MCF 10A (cell line): ENCODE measurements around the gene LOXL4. TPM values are rescaled to one million over a fixed set of nuclear protein-coding genes. Genes with fewer than 3 reads are reported as not detected.
A peak's percentile ranks its signal among the peaks of the same experiment; 100 is the strongest.

Experiments
- BruUV-seq: library from RNA; stranded (reverse); fragments of 400-500 nt; replicated peaks from 2 replicates; lab custom pipeline; 2021; lab: Mats Ljungman, UMichigan
- CTCF ChIA-PET: fragments of 300-600 bp; sonication (Branson Sonifier 250); formaldehyde crosslinking; extraction: SDS; loops from one replicate; lab custom pipeline; 2021; ENCODE audit warnings: antibody characterized with exemption, inconsistent platforms; lab: Yijun Ruan, JAX
- POLR2A ChIA-PET: fragments of 300-600, 350-650 bp; sonication (Branson Sonifier 250); formaldehyde crosslinking; extraction: SDS; loops from one replicate; lab custom pipeline; 2020; ENCODE audit warnings: antibody characterized with exemption, inconsistent platforms; lab: Yijun Ruan, JAX
- DNase-seq: peaks from one replicate; pipeline ENCODE4 v3.0.0-alpha.2; 2018; ENCODE audit not compliant: unreplicated experiment
- H3K27ac Mint-ChIP-seq: one replicate; pipeline ENCODE4 v1.8.0; 2022; ENCODE audit warnings: mild to moderate bottlenecking, low read depth, mixed read lengths; ENCODE audit not compliant: unreplicated experiment
- H3K27me3 Mint-ChIP-seq: one replicate; pipeline ENCODE4 v1.8.0; 2022; ENCODE audit warnings: mixed read lengths; ENCODE audit not compliant: insufficient read depth, unreplicated experiment
- H3K36me3 Mint-ChIP-seq: one replicate; pipeline ENCODE4 v1.8.0; 2022; ENCODE audit warnings: mild to moderate bottlenecking, moderate library complexity, mixed read lengths; ENCODE audit not compliant: insufficient read depth, unreplicated experiment
- H3K4me1 Mint-ChIP-seq: one replicate; pipeline ENCODE4 v1.8.0; 2022; ENCODE audit warnings: mixed read lengths; ENCODE audit not compliant: insufficient read depth, unreplicated experiment
- H3K4me3 Mint-ChIP-seq: one replicate; pipeline ENCODE4 v1.8.0; 2022; ENCODE audit warnings: mild to moderate bottlenecking, moderate library complexity, mixed read lengths; ENCODE audit not compliant: unreplicated experiment
- H3K9me3 Mint-ChIP-seq: one replicate; pipeline ENCODE4 v1.8.0; 2022; ENCODE audit warnings: mixed read lengths; ENCODE audit not compliant: unreplicated experiment
- CTCF ChIP-seq: fragments of 200-600 bp; IDR thresholded peaks from one replicate; pipeline ENCODE4 v1.8.0; 2022; ENCODE audit warnings: antibody characterized with exemption, mild to moderate bottlenecking; ENCODE audit not compliant: unreplicated experiment
- intact Hi-C: fragments of 100-400 bp; cut with micrococcal nuclease; formaldehyde crosslinking; loops from 2 replicates; pipeline ENCODE4 v1.14.1; 2022
- total RNA-seq: library from RNA; stranded (reverse); gene quantifications from 2 replicates; pipeline ENCODE4 v1.2.3, GENCODE V29; 2022

Gene LOXL4
- total RNA-seq, 1 experiment from 2014 or later: not detected

DNA sequence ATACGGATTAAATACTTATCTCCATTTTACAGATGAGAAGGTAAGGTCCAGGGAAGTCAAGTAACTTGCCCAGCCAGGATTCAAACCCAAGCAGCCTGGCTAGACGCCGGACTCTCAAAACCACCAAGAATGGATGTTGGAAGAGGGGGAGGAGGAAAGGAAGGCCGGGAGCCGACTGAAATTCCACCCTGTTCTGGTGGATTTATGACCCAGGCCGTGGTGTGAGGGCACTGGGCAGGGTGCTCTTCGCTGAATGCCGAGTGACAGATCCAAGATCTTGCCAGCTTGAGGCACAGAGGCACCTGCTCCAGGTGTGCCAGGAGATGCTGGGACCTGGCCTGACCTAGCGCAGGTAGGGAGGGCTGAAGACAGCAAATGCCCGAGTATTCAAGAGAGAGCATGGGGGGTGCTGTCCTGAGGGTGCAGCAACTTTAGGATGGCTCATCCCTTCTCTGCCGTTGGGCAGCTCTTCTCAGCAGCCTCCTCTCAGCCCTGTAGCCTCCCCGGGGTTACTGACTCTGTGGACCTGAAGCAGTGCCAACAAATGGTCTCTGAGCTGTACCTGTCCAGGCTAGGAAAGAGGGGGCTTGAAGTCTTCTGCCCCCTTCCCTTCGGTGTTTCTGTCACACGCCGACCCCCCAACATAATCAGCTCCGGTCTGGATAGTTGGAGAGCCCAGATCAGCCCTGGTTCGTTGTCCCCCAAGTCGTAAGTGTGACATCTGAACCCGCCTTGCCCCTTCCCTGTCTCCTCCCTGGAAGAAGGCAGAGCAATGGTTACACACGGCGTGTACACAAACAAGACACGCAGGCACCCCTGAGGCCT lies 713 bp downstream of the LOXL4 start:
- H3K27ac Mint-ChIP-seq: peak overlapping the region; percentile 39
- POLR2A ChIA-PET: interaction anchor here (0.6 kb wide), 1 partner anchor 28 kb away, joined by 3 read pairs; no protein-coding TSS in a partner anchor
- no peaks in the 10 kb centered on the region for H3K36me3 Mint-ChIP-seq
- peaks cover 23% of the 10 kb centered on the region for H3K4me1 Mint-ChIP-seq
- no peaks in the 10 kb centered on the region for H3K27me3 Mint-ChIP-seq
- no peak for DNase-seq
- no peaks in the 10 kb centered on the region for H3K9me3 Mint-ChIP-seq
- TF ChIP-seq CTCF: no peak
- no peak overlapping the region for H3K4me3 Mint-ChIP-seq
- CTCF ChIA-PET: interaction anchor here (1.4 to 1.6 kb wide), 2 partner anchors 14 to 42 kb away, joined by 4 to 6 read pairs; no protein-coding TSS in a partner anchor
- BruUV-seq: no TSS peak
- intact Hi-C loops: loop anchor here (10.0 kb wide), 1 partner anchor 198 kb away; no protein-coding TSS in a partner anchor

DNA sequence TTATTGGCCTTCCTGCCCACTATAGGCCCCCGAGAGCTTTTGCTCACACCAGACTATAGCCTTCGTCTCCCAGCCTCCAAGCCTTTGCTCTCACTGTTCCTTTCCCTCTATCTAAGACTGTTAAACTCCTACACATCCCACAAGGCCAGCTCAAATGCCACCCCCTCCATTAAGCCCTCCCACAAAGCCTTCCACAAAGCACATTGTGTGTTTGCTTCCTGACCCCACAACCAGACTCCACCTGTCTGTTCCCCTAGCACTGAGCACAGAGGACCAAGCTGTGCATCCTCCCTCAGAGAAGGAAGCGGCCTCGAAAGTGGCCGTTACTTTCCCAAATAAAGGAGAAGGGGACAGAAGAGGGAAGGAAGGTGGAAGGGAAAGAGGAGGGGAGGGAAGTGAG lies 1.3 kb downstream of the LOXL4 start:
- Mint-ChIP-seq H3K4me3 (no peak overlapping the region), H3K27ac (peak overlapping the region; percentile 39)
- no TSS peak for BruUV-seq

DNA sequence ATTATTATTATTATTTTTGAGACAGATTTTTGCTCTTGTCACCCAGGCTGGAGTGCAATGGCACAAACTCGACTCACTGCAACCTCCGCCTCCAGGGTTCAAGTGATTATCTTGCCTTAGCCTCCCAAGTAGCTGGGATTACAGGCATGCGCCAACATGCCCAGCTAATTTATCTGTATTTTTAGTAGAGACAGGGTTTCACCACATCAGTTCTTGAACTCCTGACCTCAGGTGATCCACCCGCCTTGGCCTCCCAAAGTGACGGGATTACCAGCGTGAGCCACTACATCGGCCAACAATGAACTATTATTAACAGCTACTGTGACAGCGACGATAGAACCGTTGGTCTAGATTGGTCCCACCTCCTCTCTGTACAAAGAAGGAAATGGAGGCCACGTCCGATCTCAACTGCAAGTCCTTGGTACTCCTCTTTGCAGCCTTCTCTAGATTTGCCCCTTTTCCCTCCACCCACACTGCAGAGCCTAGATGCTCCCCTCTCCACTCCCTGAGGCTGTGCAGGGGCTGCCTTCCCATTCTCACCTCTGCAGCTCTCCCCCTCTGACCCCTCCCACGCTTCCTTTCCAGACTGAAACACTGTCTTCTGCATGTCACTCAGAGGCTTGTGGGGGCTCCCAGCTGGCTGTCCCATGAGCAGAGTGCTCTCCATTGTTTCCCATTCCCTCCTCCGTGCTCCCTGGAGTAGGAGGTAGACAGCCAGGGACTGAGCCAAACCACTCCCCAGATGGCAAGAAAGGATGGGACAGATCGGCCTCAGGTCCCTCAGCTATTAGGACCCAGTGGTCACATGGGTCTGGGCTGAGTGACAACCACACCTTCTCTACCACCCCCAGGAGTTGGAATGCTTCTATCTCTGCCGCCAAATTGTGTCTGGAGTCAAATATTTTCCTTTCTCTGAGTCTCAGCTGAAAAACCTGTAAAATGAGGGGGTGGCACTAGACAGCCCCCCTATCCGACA lies 2.3 kb downstream of the LOXL4 start:
- H3K27me3 Mint-ChIP-seq: no peaks in the 10 kb centered on the region
- no TSS peak for BruUV-seq
- CTCF ChIA-PET: interaction anchor here (0.6 to 4.4 kb wide), 7 partner anchors 10 to 202 kb away, joined by 3 to 55 read pairs (median 4); no protein-coding TSS in a partner anchor
- no peak overlapping the region for H3K4me3 Mint-ChIP-seq
- intact Hi-C loops: loop anchor here (10.0 kb wide), 1 partner anchor 199 kb away; no protein-coding TSS in a partner anchor
- no peak for TF ChIP-seq CTCF
- peaks cover 23% of the 10 kb centered on the region for H3K4me1 Mint-ChIP-seq
- no peaks in the 10 kb centered on the region for H3K9me3 Mint-ChIP-seq
- no peaks in the 10 kb centered on the region for H3K36me3 Mint-ChIP-seq
- no peak for DNase-seq
- H3K27ac Mint-ChIP-seq: no peak overlapping the region
- POLR2A ChIA-PET: interaction anchor here (1.2 kb wide), 1 partner anchor 131 kb away, joined by 3 read pairs; the partner anchor contains the start of gene R3HCC1L

More for the DNA sequence above, 1.3 kb downstream of the LOXL4 start:
- ChIA-PET POLR2A (interaction anchor here (0.6 kb wide), 1 partner anchor 28 kb away, joined by 3 read pairs; no protein-coding TSS in a partner anchor), CTCF (interaction anchor here (1.1 to 1.6 kb wide), 3 partner anchors 13 to 42 kb away, joined by 3 to 7 read pairs (median 4); no protein-coding TSS in a partner anchor)
- DNase-seq: no peak
- Mint-ChIP-seq H3K9me3 (no peaks in the 10 kb centered on the region), H3K27me3 (no peaks in the 10 kb centered on the region), H3K36me3 (no peaks in the 10 kb centered on the region), H3K4me1 (peaks cover 23% of the 10 kb centered on the region)
- intact Hi-C loops: loop anchor here (10.0 kb wide), 1 partner anchor 198 kb away; no protein-coding TSS in a partner anchor
- no peak for TF ChIP-seq CTCF
